H1 (cell line): ENCODE measurements around the gene THADA. TPM values are rescaled to one million over a fixed set of nuclear protein-coding genes. Genes with fewer than 3 reads are reported as not detected.

Experiments
- CTCF ChIA-PET: fragments of 300-600 bp; sonication (Branson Sonifier 250); formaldehyde crosslinking; loops from one replicate; lab custom pipeline; 2021; ENCODE audit not compliant: partially characterized antibody; lab: Charles Lee
- POLR2A ChIA-PET: fragments of 300-600 bp; sonication (Branson Sonifier 250); formaldehyde crosslinking; loops from one replicate; lab custom pipeline; 2021; ENCODE audit warnings: inconsistent platforms; ENCODE audit not compliant: partially characterized antibody; lab: Charles Lee
- DNase-seq, 2 experiments: peaks; one replicate each; pipeline versions ENCODE4 v3.0.0 to v3.0.0-alpha.2; 2010 to 2022; ENCODE audit warnings: low spot score in 2 of 2, low read depth in 1 of 2, mixed read lengths in 1 of 2
- FAIRE-seq: peaks from 2 replicates; lab custom pipeline; 2011; peaks lifted over from hg19 to GRCh38; lab: Jason Lieb, UNC
- H2AFZ ChIP-seq: 2 replicates; pipeline ENCODE4 v1.8.1; 2012; ENCODE audit warnings: low read length, inconsistent platforms
- H2AK5ac ChIP-seq: 2 replicates; pipeline ENCODE4 v1.6.1; 2013; ENCODE audit warnings: low read depth, low read length
- H2BK120ac ChIP-seq: replicated peaks from 2 replicates; pipeline ENCODE3; 2013; ENCODE audit warnings: low read depth, low read length, inconsistent platforms
- H2BK12ac ChIP-seq: 2 replicates; pipeline ENCODE4 v1.6.1; 2013; ENCODE audit warnings: low read depth, low read length
- H2BK15ac ChIP-seq: 2 replicates; pipeline ENCODE4 v1.6.1; 2013; ENCODE audit warnings: low read length
- H2BK20ac ChIP-seq: 2 replicates; pipeline ENCODE4 v1.6.1; 2013; ENCODE audit warnings: low read length
- H2BK5ac ChIP-seq: 2 replicates; pipeline ENCODE4 v1.6.1; 2013; ENCODE audit warnings: low read depth, low read length
- H3K14ac ChIP-seq: 2 replicates; pipeline ENCODE4 v1.6.1; 2013; ENCODE audit warnings: inconsistent platforms; ENCODE audit not compliant: insufficient read length
- H3K18ac ChIP-seq: 2 replicates; pipeline ENCODE4 v1.6.1; 2013; ENCODE audit warnings: low read length; ENCODE audit errors: extremely low read depth
- H3K23ac ChIP-seq: 2 replicates; pipeline ENCODE4 v1.6.1; 2013; ENCODE audit warnings: inconsistent platforms; ENCODE audit not compliant: insufficient read length
- H3K23me2 ChIP-seq: 2 replicates; pipeline ENCODE4 v1.6.1; 2013; ENCODE audit warnings: low read depth, low read length
- H3K27ac ChIP-seq: 2 replicates; pipeline ENCODE4 v1.6.1; 2011; ENCODE audit warnings: low read depth, low read length, inconsistent platforms
- H3K27me3 ChIP-seq, 4 experiments: replicated peaks in 1 of 4; 1 replicate in 1 of 4; 2 replicates in 3 of 4; pipeline versions ENCODE4 v1.6.1 to v1.8.1; 2011 to 2013; ENCODE audit warnings: low read length in 3 of 4, mild to moderate bottlenecking in 3 of 4, inconsistent platforms in 2 of 4, mixed read lengths in 2 of 4, moderate library complexity in 1 of 4; ENCODE audit not compliant: control insufficient read depth in 3 of 4, insufficient read depth in 3 of 4; ENCODE audit errors: extremely low read depth in 1 of 4
- H3K36me3 ChIP-seq, 4 experiments: 2 replicates each; pipeline versions ENCODE4 v1.6.1 to v1.8.1; 2011 to 2013; ENCODE audit warnings: mild to moderate bottlenecking in 4 of 4, low read length in 3 of 4, moderate library complexity in 2 of 4, control low read depth in 1 of 4, inconsistent platforms in 1 of 4; ENCODE audit not compliant: insufficient read depth in 4 of 4, control insufficient read depth in 2 of 4
- H3K4ac ChIP-seq: replicated peaks from 2 replicates; pipeline ENCODE3; 2013; ENCODE audit warnings: low read length, low read depth, mixed read lengths, inconsistent platforms; ENCODE audit not compliant: insufficient read length
- H3K4me1 ChIP-seq, 4 experiments: replicated peaks in 1 of 4; 1 replicate in 1 of 4; 2 replicates in 3 of 4; pipeline versions ENCODE4 v1.6.1 to v1.8.1; 2011 to 2013; ENCODE audit warnings: low read length in 3 of 4, inconsistent platforms in 2 of 4, mixed read lengths in 1 of 4; ENCODE audit not compliant: insufficient read depth in 4 of 4, control insufficient read depth in 3 of 4
- H3K4me2 ChIP-seq, 2 experiments: 2 replicates each; pipeline versions ENCODE4 v1.6.1 to v1.8.1; 2011 to 2013; ENCODE audit warnings: low read depth in 2 of 2, low read length in 2 of 2, control low read depth in 1 of 2, inconsistent platforms in 1 of 2, mild to moderate bottlenecking in 1 of 2; ENCODE audit not compliant: insufficient read depth in 1 of 2
- H3K4me3 ChIP-seq, 4 experiments: fragments of 200-600, 300-600 bp in 1 of 4; sonication (generic), shearing (Covaris generic), sonication (Bioruptor Twin) in 1 of 4; 2 replicates each; pipeline versions ENCODE4 v1.5.1 to v1.8.1; 2011 to 2016; ENCODE audit warnings: low read length in 4 of 4, low read depth in 3 of 4, control low read depth in 2 of 4, inconsistent platforms in 2 of 4, mild to moderate bottlenecking in 2 of 4, mixed read lengths in 1 of 4, moderate library complexity in 1 of 4; ENCODE audit not compliant: insufficient read depth in 2 of 4; ENCODE audit errors: extremely low read depth in 1 of 4
- H3K56ac ChIP-seq: replicated peaks from 2 replicates; pipeline ENCODE3; 2013; ENCODE audit warnings: low read depth, mild to moderate bottlenecking, mixed read lengths, low read length, inconsistent platforms; ENCODE audit not compliant: insufficient read length
- H3K79me1 ChIP-seq: 2 replicates; pipeline ENCODE4 v1.6.1; 2013; ENCODE audit warnings: low read depth, low read length, control low read depth
- H3K79me2 ChIP-seq, 2 experiments: 2 replicates each; pipeline versions ENCODE4 v1.6.1 to v1.8.1; 2012 to 2013; ENCODE audit warnings: low read length in 2 of 2, mild to moderate bottlenecking in 2 of 2, inconsistent platforms in 1 of 2; ENCODE audit not compliant: insufficient read depth in 2 of 2, control insufficient read depth in 1 of 2
- H3K9ac ChIP-seq, 4 experiments: replicated peaks in 1 of 4; 1 replicate in 1 of 4; 2 replicates in 3 of 4; pipeline versions ENCODE4 v1.6.1 to v1.8.1; 2011 to 2013; ENCODE audit warnings: low read depth in 3 of 4, low read length in 3 of 4, control low read depth in 2 of 4, mild to moderate bottlenecking in 2 of 4, moderate library complexity in 2 of 4, inconsistent platforms in 1 of 4; ENCODE audit errors: extremely low read depth in 1 of 4
- H3K9me3 ChIP-seq, 2 experiments: 2 replicates each; pipeline versions ENCODE4 v1.6.1 to v1.8.1; 2012 to 2013; ENCODE audit warnings: mild to moderate bottlenecking in 2 of 2, moderate library complexity in 2 of 2, control low read depth in 1 of 2, inconsistent platforms in 1 of 2, low read depth in 1 of 2, low read length in 1 of 2, mixed read lengths in 1 of 2; ENCODE audit not compliant: insufficient read depth in 2 of 2
- H4K20me1 ChIP-seq, 2 experiments: replicated peaks in 1 of 2; 2 replicates each; pipeline versions ENCODE3 to v1.8.1; 2011 to 2013; ENCODE audit warnings: inconsistent platforms in 2 of 2, low read length in 2 of 2, mild to moderate bottlenecking in 1 of 2; ENCODE audit not compliant: insufficient read depth in 2 of 2, control insufficient read depth in 1 of 2
- H4K5ac ChIP-seq: 2 replicates; pipeline ENCODE4 v1.6.1; 2013; ENCODE audit warnings: low read length, low read depth, mixed read lengths, inconsistent platforms; ENCODE audit not compliant: insufficient read length
- H4K8ac ChIP-seq: 2 replicates; pipeline ENCODE4 v1.8.0; 2013; ENCODE audit warnings: mild to moderate bottlenecking, moderate library complexity, low read length, inconsistent platforms; ENCODE audit not compliant: insufficient read depth; ENCODE audit errors: extremely low read depth
- H4K91ac ChIP-seq: replicated peaks from 2 replicates; pipeline ENCODE3; 2013; ENCODE audit warnings: low read length, mixed read lengths, inconsistent platforms; ENCODE audit not compliant: insufficient read length
- GABPA ChIP-seq: IDR thresholded peaks from 2 replicates; pipeline ENCODE4 v1.6.1; 2011; ENCODE audit warnings: mild to moderate bottlenecking, low read length, moderate library complexity, borderline replicate concordance; ENCODE audit not compliant: insufficient read depth
- HDAC2 ChIP-seq, 2 experiments: fragments of 300-600 bp in 1 of 2; sonication (generic) in 1 of 2; IDR thresholded peaks; 2 replicates each; pipeline ENCODE4 v1.6.1; 2011 to 2012; ENCODE audit warnings: low read depth in 2 of 2, low read length in 2 of 2, mild to moderate bottlenecking in 2 of 2, moderate library complexity in 2 of 2, borderline replicate concordance in 1 of 2, inconsistent platforms in 1 of 2
- HDAC6 ChIP-seq: IDR thresholded peaks from one replicate; pipeline ENCODE4 v1.7.1; 2012; ENCODE audit warnings: low read depth, mild to moderate bottlenecking, inconsistent platforms, low read length, moderate library complexity
- WGBS, 2 experiments: shearing (Covaris generic) in 1 of 2; methylation state at CpG; one replicate each; pipeline versions ENCODE4 v1.1.6 to v1.1.7; 2013 to 2015; ENCODE audit warnings: low lambda C conversion rate in 2 of 2, mixed read lengths in 2 of 2, inconsistent platforms in 1 of 2, low coverage in 1 of 2, missing lambda C conversion rate in 1 of 2; ENCODE audit not compliant: insufficient replicate concordance in 2 of 2, insufficient coverage in 1 of 2, insufficient read length in 1 of 2; ENCODE audit errors: extremely low coverage in 1 of 2, missing lambda C conversion rate in 1 of 2; 5-methylcytosine and 5-hydroxymethylcytosine counted together
- polyA plus RNA-seq, 7 experiments: library from polyadenylated mRNA; depleted of rRNA in 3 of 7; stranded (reverse) in 5 of 7; unstranded in 2 of 7; fragments of >200 nt in 5 of 7; fragments of 200-250 nt in 2 of 7; gene quantifications; 1 replicate in 5 of 7; 2 replicates in 1 of 7; 4 replicates in 1 of 7; pipeline versions ENCODE4 v1.2.1 to v1.2.3, GENCODE V29; 2011 to 2013; ENCODE audit warnings: missing spikeins in 2 of 7, mixed read lengths in 2 of 7
- total RNA-seq: library from RNA; stranded (reverse); fragmentation: NEBNext Ultra II Directional; extraction: Animal tissue kit (Norgen Biotek cat#: 25700); gene quantifications from 2 replicates; pipeline ENCODE4 v1.2.1, GENCODE V29; 2021

THADA gene
- total and polyA plus RNA-seq, 2 of the 8 experiments (the other 6 are each of a cell fraction or from before 2014, with no cell fraction given) = 22.4 to 26.8 TPM

- H3K27me3 ChIP-seq = no peaks in the 10 kb centered on the region
- ChIA-PET POLR2A (interaction anchor here (4.9 kb wide), 1 partner anchor 9 kb away, joined by 30 read pairs; no protein-coding TSS in a partner anchor), CTCF (interaction anchor here (0.8 to 8.8 kb wide), 8 partner anchors 6 to 84 kb away, joined by 3 to 65 read pairs (median 9); no protein-coding TSS in a partner anchor)
- H3K56ac ChIP-seq = no peak overlapping the region
- peak overlapping the region; percentile 81 for H4K91ac ChIP-seq
- WGBS, 2 experiments = 89% methylated on average over 20 of the region's 23 CpGs; no CpG with 5 or more reads in 1 of the 2 experiments
- H3K79me2 ChIP-seq = no peaks in the 10 kb centered on the region
- no peak overlapping the region for H3K14ac ChIP-seq
- H2BK120ac ChIP-seq = peak overlapping the region; percentile 10
- no peak overlapping the region for H3K9ac ChIP-seq
- H3K4ac ChIP-seq = peak overlapping the region; percentile 94
- peak overlapping the region; percentile 63 for H4K8ac ChIP-seq
- no peaks in the 10 kb centered on the region for H3K79me1 ChIP-seq
- H2AK5ac ChIP-seq = 0 out of 2 replicates have a peak overlapping the region, but pooled peaks have one; percentile 6
- no peaks in the 10 kb centered on the region for H3K23me2 ChIP-seq
- DNase-seq = no peak
- H3K36me3 ChIP-seq = no peaks in the 10 kb centered on the region
- FAIRE-seq = no peak
- H3K27ac ChIP-seq = no peak overlapping the region
- H3K4me3 ChIP-seq = no peak overlapping the region
- no peaks in the 10 kb centered on the region for H3K9me3 ChIP-seq
- peak overlapping the region; percentile 93 for H2BK20ac ChIP-seq
- H2BK5ac ChIP-seq = no peak overlapping the region
- peak overlapping the region; percentile 95; the same call in 1 of the 2 replicates for H2BK12ac ChIP-seq
- H2AFZ ChIP-seq = no peak overlapping the region
- H2BK15ac ChIP-seq = peak overlapping the region; percentile 92; the same call in 1 of the 2 replicates
- peak overlapping the region; percentile 25 for H4K5ac ChIP-seq
- peak overlapping the region; percentile 13; the same call in 1 of the 2 replicates for H3K18ac ChIP-seq
- peaks cover 0 to 12% (median 6%) of the 10 kb centered on the region in 4 experiments; a peak in 5 of 7 replicates for H3K4me1 ChIP-seq
- no peak overlapping the region for H3K23ac ChIP-seq
- no peaks in the 10 kb centered on the region for H4K20me1 ChIP-seq
- no peak overlapping the region for H3K4me2 ChIP-seq
- TF ChIP-seq HDAC2 (IDR thresholded peaks at IDR 0.05; ENCODE audit: borderline replicate concordance in 1 of 2, low read depth in 2 of 2, low read length in 2 of 2) = no peak
- no peak for TF ChIP-seq GABPA
- TF ChIP-seq HDAC6 = no peak
These were observed 385.2 kb downstream of the THADA start for GRCh38 chr2:43210467-43211303.
